GM12873 (cell line): Measurements from ENCODE around the gene RC3H1.

Source experiments
- CTCF ChIP-seq: IDR thresholded peaks from 2 replicates; pipeline ENCODE4 v1.5.1; 2012; ENCODE audit warnings: low read depth, mild to moderate bottlenecking, moderate library complexity, low read length, control low read depth; ENCODE audit not compliant: insufficient read depth; ENCODE audit errors: missing control alignments

Gene RC3H1

GRCh38 chr1:174017231-174017970 is 4.8 kb downstream of the RC3H1 start:
- no peak for TF ChIP-seq CTCF

- no peak for TF ChIP-seq CTCF
Observed at GRCh38 chr1:174013864-174014418, 8.2 kb downstream of the RC3H1 start.

GRCh38 chr1:174008979-174009378 is 13.2 kb downstream of the RC3H1 start:
- TF ChIP-seq CTCF = no peak

- no peak for TF ChIP-seq CTCF
Observed at GRCh38 chr1:174008269-174008668, 13.9 kb downstream of the RC3H1 start.

- no peak for TF ChIP-seq CTCF
Observed at GRCh38 chr1:174007851-174008250, 14.3 kb downstream of the RC3H1 start.

GRCh38 chr1:174005032-174005431 is 17.1 kb downstream of the RC3H1 start:
- TF ChIP-seq CTCF = no peak

GRCh38 chr1:174003867-174004266 is 18.3 kb downstream of the RC3H1 start:
- no peak for TF ChIP-seq CTCF
